Stimulated activated CD4-positive, alpha-beta T cell treated with anti-CD3 and anti-CD28 coated beads, TNF-alpha, amount 100 ng/mL, for 48 hours (primary cell): Measurements from ENCODE around the gene OR13F1.
"Not testable (repeated sequence)": the region's sequence is repeated elsewhere in the genome, so short reads cannot be mapped to it uniquely, and the experiment has no call there.

Experiments
- DNase-seq, 3 donors: peaks; one replicate each; pipeline ENCODE4 v3.0.0-alpha.2; 2020; ENCODE audit warnings: low read depth in 3 of 3

Gene OR13F1

GRCh38 chr9:104503963-104504362 lies at the start of gene OR13F1:
OR13F1 (plus strand) TSS chr9:104504263; CDS start chr9:104504263, 0 bp downstream.
- no peak for DNase-seq

GRCh38 chr9:104456831-104457230 lies 47.2 kb upstream of the OR13F1 start:
- no peak for DNase-seq

GRCh38 chr9:104463864-104464263 lies 40.2 kb upstream of the OR13F1 start:
- no peak for DNase-seq

- no peak for DNase-seq
These were observed 35.8 kb upstream of the OR13F1 start for GRCh38 chr9:104468261-104468660.

- DNase-seq: no peak
These were observed 21.0 kb upstream of the OR13F1 start for GRCh38 chr9:104482921-104483570.

- DNase-seq: no peak
These were observed 19.0 kb upstream of the OR13F1 start for GRCh38 chr9:104485014-104485413.

- no peak for DNase-seq
These were observed 9.3 kb upstream of the OR13F1 start for GRCh38 chr9:104494808-104495207.

GRCh38 chr9:104503440-104503839 lies 623 bp upstream of the OR13F1 start:
- DNase-seq: no peak

- DNase-seq: no peak
These were observed 2.5 kb downstream of the OR13F1 start for GRCh38 chr9:104506565-104506964.

GRCh38 chr9:104514901-104515300 lies 10.8 kb downstream of the OR13F1 start:
- no peak for DNase-seq

GRCh38 chr9:104520241-104520640 lies 16.2 kb downstream of the OR13F1 start:
- not testable (repeated sequence) for DNase-seq

- no peak for DNase-seq
These were observed 23.0 kb downstream of the OR13F1 start, which contains the start of gene OR13C4 for GRCh38 chr9:104527109-104527508. OR13C4 (minus strand) TSS chr9:104527209; CDS start chr9:104527209, 0 bp downstream.

- no peak for DNase-seq
These were observed 32.7 kb downstream of the OR13F1 start, which contains the start of gene OR13C3 for GRCh38 chr9:104536756-104537155. OR13C3 (minus strand) TSS chr9:104536856; CDS start chr9:104536723, 133 bp downstream.

- no peak for DNase-seq
These were observed 35.2 kb downstream of the OR13F1 start for GRCh38 chr9:104539275-104539674.

GRCh38 chr9:104544644-104545043 lies 40.6 kb downstream of the OR13F1 start:
- DNase-seq: no peak

GRCh38 chr9:104553261-104553660 lies 49.2 kb downstream of the OR13F1 start:
- no peak for DNase-seq
